ENCODE data around the gene ZNF300. TPM values are rescaled to one million over a fixed set of nuclear protein-coding genes. Genes with fewer than 3 reads are reported as not detected.

The ZNF300 gene
- polyA plus RNA-seq, 1 of the 3 experiments (the other 2 are of a cell fraction) = 3.5 TPM

- TF ChIP-seq, protein P1, sequence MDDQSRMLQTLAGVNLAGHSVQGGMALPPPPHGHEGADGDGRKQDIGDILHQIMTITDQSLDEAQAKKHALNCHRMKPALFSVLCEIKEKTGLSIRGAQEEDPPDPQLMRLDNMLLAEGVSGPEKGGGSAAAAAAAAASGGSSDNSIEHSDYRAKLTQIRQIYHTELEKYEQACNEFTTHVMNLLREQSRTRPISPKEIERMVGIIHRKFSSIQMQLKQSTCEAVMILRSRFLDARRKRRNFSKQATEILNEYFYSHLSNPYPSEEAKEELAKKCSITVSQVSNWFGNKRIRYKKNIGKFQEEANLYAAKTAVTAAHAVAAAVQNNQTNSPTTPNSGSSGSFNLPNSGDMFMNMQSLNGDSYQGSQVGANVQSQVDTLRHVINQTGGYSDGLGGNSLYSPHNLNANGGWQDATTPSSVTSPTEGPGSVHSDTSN (IDR thresholded peaks at IDR 0.05) = no peak
- no peak for TF ChIP-seq CTCF (IDR thresholded peaks at IDR 0.05)
- TF ChIP-seq RCOR1 (IDR thresholded peaks at IDR 0.05; ENCODE audit: low read length) = no peak
- TF ChIP-seq TCF12 (IDR thresholded peaks at IDR 0.05) = no peak
- peak; percentile 100 for TF ChIP-seq YY1 (IDR thresholded peaks at IDR 0.05; ENCODE audit: low read depth)
- TF ChIP-seq MXI1 (IDR thresholded peaks at IDR 0.05; ENCODE audit: low read depth, low read length) = peak; percentile 90
- peak; percentile 63 for TF ChIP-seq GABPA (IDR thresholded peaks at IDR 0.05; ENCODE audit: low read depth)
- no peak for TF ChIP-seq FOXJ3 (CRISPR knock-in tag; IDR thresholded peaks at IDR 0.05)
- no peak for TF ChIP-seq FOSL2 (IDR thresholded peaks at IDR 0.05; ENCODE audit: borderline replicate concordance, low read depth)
- TF ChIP-seq, protein P2, sequence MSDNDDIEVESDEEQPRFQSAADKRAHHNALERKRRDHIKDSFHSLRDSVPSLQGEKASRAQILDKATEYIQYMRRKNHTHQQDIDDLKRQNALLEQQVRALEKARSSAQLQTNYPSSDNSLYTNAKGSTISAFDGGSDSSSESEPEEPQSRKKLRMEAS (IDR thresholded peaks at IDR 0.05; ENCODE audit: low read depth) = peak; percentile 66; the same call in 1 of the 2 replicates
- no peak for TF ChIP-seq EZH2phosphoT487 (IDR thresholded peaks at IDR 0.05; ENCODE audit: borderline replicate concordance, low read depth)
Measured at GRCh38 chr5:150904479-150905311, at the start of gene ZNF300 (continued).

- Histone ChIP-seq H3K4me1 (ENCODE audit: control insufficient read depth in 1 of 2, insufficient read depth in 2 of 2, low read depth in 1 of 2, low read length in 1 of 2) (no peaks in the 10 kb centered on the region), H3K27ac (ENCODE audit: low read depth in 2 of 2, low read length in 1 of 2) (no peak overlapping the region), H3K79me2 (ENCODE audit: insufficient read depth) (no peaks in the 10 kb centered on the region), H3K9me3 (0 out of 2 replicates have a peak, but pooled peaks cover 6% of the 10 kb centered on the region), H2AFZ (ENCODE audit: low read depth) (no peak overlapping the region), H3K4me3 (ENCODE audit: low read depth in 2 of 2, low read length in 1 of 2) (no peak overlapping the region), H4K20me1 (ENCODE audit: insufficient read depth) (no peaks in the 10 kb centered on the region), H3K36me3 (replicated peaks in 1 of 2; ENCODE audit: control insufficient read depth in 1 of 2, insufficient read depth in 2 of 2, low read length in 1 of 2) (no peaks in the 10 kb centered on the region), H3K27me3 (ENCODE audit: insufficient read depth) (no peaks in the 10 kb centered on the region), H3K4me2 (no peak overlapping the region), H3F3A (replicated peaks; ENCODE audit: insufficient read depth) (no peaks in the 10 kb centered on the region), H3K9ac (no peak overlapping the region), H3K9me2 (no peaks in the 10 kb centered on the region)
- no peak for DNase-seq
- TF ChIP-seq FOXJ3 (CRISPR knock-in tag; IDR thresholded peaks at IDR 0.05) (no peak), JUND (IDR thresholded peaks at IDR 0.05) (no peak), RCOR1 (IDR thresholded peaks at IDR 0.05; ENCODE audit: low read length) (no peak), EZH2phosphoT487 (IDR thresholded peaks at IDR 0.05; ENCODE audit: borderline replicate concordance, low read depth) (no peak), POLR2AphosphoS5 (IDR thresholded peaks at IDR 0.05; ENCODE audit: low read depth, low read length) (no peak), TEAD4 (IDR thresholded peaks at IDR 0.05; ENCODE audit: borderline replicate concordance, insufficient read depth) (no peak), EP300 (IDR thresholded peaks at IDR 0.05; ENCODE audit: borderline replicate concordance in 1 of 2, low read depth in 1 of 2, low read length in 1 of 2) (no peak), TCF12 (IDR thresholded peaks at IDR 0.05) (no peak), RAD21 (IDR thresholded peaks at IDR 0.05; ENCODE audit: low read length) (no peak), FOSL2 (IDR thresholded peaks at IDR 0.05; ENCODE audit: borderline replicate concordance, low read depth) (no peak), NRF1 (IDR thresholded peaks at IDR 0.05; ENCODE audit: low read depth, low read length) (no peak), YY1 (IDR thresholded peaks at IDR 0.05; ENCODE audit: low read depth) (no peak), NFIC (IDR thresholded peaks at IDR 0.05; ENCODE audit: borderline replicate concordance) (no peak)
- 32% methylated on average over 2 of the region's 2 CpGs for WGBS (ENCODE audit: low lambda C conversion rate)
- POLR2A ChIA-PET = no interaction called here
- CTCF ChIA-PET = no interaction called here
Measured at GRCh38 chr5:150948539-150948938, 43.8 kb upstream of the ZNF300 start.

All from SK-N-SH (cell line).